Muscle of leg (tissue), 11 donors: ENCODE results near the gene ANKRD33. TPM values are rescaled to one million over a fixed set of nuclear protein-coding genes. Genes with fewer than 3 reads are reported as not detected.
A peak's percentile ranks its signal among the peaks of the same experiment; 100 is the strongest.

Experiments used
- DNase-seq: peaks from one replicate; pipeline ENCODE4 v3.0.0; 2013
- H3K27ac ChIP-seq: one replicate; pipeline ENCODE4 v1.5.1; 2013; ENCODE audit warnings: mild to moderate bottlenecking, low read length, control low read depth
- H3K27me3 ChIP-seq: one replicate; pipeline ENCODE4 v1.6.1; 2013; ENCODE audit warnings: low read length; ENCODE audit not compliant: control insufficient read depth, insufficient read depth
- H3K36me3 ChIP-seq: one replicate; pipeline ENCODE4 v1.6.1; 2013; ENCODE audit warnings: low read length; ENCODE audit not compliant: control insufficient read depth, insufficient read depth
- H3K4me1 ChIP-seq: one replicate; pipeline ENCODE4 v1.6.1; 2013; ENCODE audit warnings: low read length; ENCODE audit not compliant: control insufficient read depth, insufficient read depth
- H3K4me3 ChIP-seq: one replicate; pipeline ENCODE4 v1.5.1; 2013; ENCODE audit warnings: low read length, control low read depth
- H3K9me3 ChIP-seq: replicated peaks from 2 replicates; pipeline ENCODE4 v1.6.1; 2013; ENCODE audit warnings: low read depth, low read length; ENCODE audit not compliant: control insufficient read depth
- WGBS: methylation state at CpG from one replicate; pipeline ENCODE4 v1.1.5; 2013; ENCODE audit warnings: missing lambda C conversion rate; ENCODE audit not compliant: insufficient coverage; 5-methylcytosine and 5-hydroxymethylcytosine counted together
- polyA plus RNA-seq, 8 donors: library from polyadenylated mRNA; unstranded; fragments of 120-200 nt; gene quantifications; one replicate each; pipeline versions ENCODE4 v1.2.1 to v1.2.3, GENCODE V29; 2013; ENCODE audit warnings: inconsistent platforms in 1 of 8, low replicate concordance in 1 of 8; ENCODE audit not compliant: insufficient read length in 8 of 8, insufficient read depth in 1 of 8
- total RNA-seq: library from RNA; stranded (reverse); fragments of 120-200 nt; gene quantifications from one replicate; pipeline ENCODE4 v1.2.4, GENCODE V29; 2013

ANKRD33 gene
- total and polyA plus RNA-seq, 9 donors: 0.04 to 0.18 (median 0.09) TPM; not detected in 3

- Histone ChIP-seq H3K4me1 (peaks cover 53% of the 10 kb centered on the region), H3K36me3 (no peaks in the 10 kb centered on the region), H3K27me3 (peaks cover 58% of the 10 kb centered on the region), H3K9me3 (no peaks in the 10 kb centered on the region), H3K27ac (peak overlapping the region; percentile 76), H3K4me3 (peak overlapping the region; percentile 63)
- 0% methylated on average over 17 of the region's 40 CpGs for WGBS
- DNase-seq: peak; percentile 59
These were observed 40.1 kb upstream of the ANKRD33 start for GRCh38 chr12:51847643-51848325.

- Histone ChIP-seq H3K27me3 (peaks cover 58% of the 10 kb centered on the region), H3K4me3 (peak within 1 kb of the TSS; percentile 63), H3K27ac (peak within 1 kb of the TSS; percentile 76), H3K36me3 (no peaks in the 10 kb centered on the region), H3K9me3 (no peaks in the 10 kb centered on the region), H3K4me1 (peaks cover 57% of the 10 kb centered on the region)
- WGBS: under 1% methylated on average over 44 of the region's 51 CpGs
- DNase-seq: no peak
These were observed 39.6 kb upstream of the ANKRD33 start, which contains the start of gene FIGNL2 for GRCh38 chr12:51848326-51848727. TSS of gene FIGNL2 (minus strand) at chr12:51848718. CDS start at chr12:51822413, 26,305 bp downstream.

GRCh38 chr12:51848841-51849735, 38.8 kb upstream of the ANKRD33 start:
- peaks cover 57% of the 10 kb centered on the region for H3K4me1 ChIP-seq
- H3K9me3 ChIP-seq: no peaks in the 10 kb centered on the region
- peak overlapping the region; percentile 13 for H3K4me3 ChIP-seq
- 15% methylated on average over 40 of the region's 57 CpGs for WGBS
- peaks cover 53% of the 10 kb centered on the region for H3K27me3 ChIP-seq
- H3K36me3 ChIP-seq: no peaks in the 10 kb centered on the region
- peak; percentile 62 for DNase-seq
- peak overlapping the region; percentile 51 for H3K27ac ChIP-seq

- H3K9me3 ChIP-seq: no peaks in the 10 kb centered on the region
- peak overlapping the region; percentile 21 for H3K27ac ChIP-seq
- H3K4me3 ChIP-seq: no peak overlapping the region
- H3K4me1 ChIP-seq: peaks cover 52% of the 10 kb centered on the region
- no peaks in the 10 kb centered on the region for H3K36me3 ChIP-seq
- peaks cover 47% of the 10 kb centered on the region for H3K27me3 ChIP-seq
- no peak for DNase-seq
- WGBS: 65% methylated on average over 5 of the region's 8 CpGs
These were observed 37.6 kb upstream of the ANKRD33 start for GRCh38 chr12:51850081-51850964.

- 50% methylated on average over 1 of the region's 4 CpGs for WGBS
- H3K27me3 ChIP-seq: peaks cover 45% of the 10 kb centered on the region
- H3K36me3 ChIP-seq: no peaks in the 10 kb centered on the region
- no peak overlapping the region for H3K27ac ChIP-seq
- H3K4me3 ChIP-seq: no peak overlapping the region
- peaks cover 52% of the 10 kb centered on the region for H3K4me1 ChIP-seq
- H3K9me3 ChIP-seq: no peaks in the 10 kb centered on the region
- no peak for DNase-seq
These were observed 37.0 kb upstream of the ANKRD33 start for GRCh38 chr12:51850965-51851299.

- 33% methylated on average over 7 of the region's 8 CpGs for WGBS
- Histone ChIP-seq H3K36me3 (no peaks in the 10 kb centered on the region), H3K27ac (peak overlapping the region; percentile 3), H3K4me3 (no peak overlapping the region), H3K9me3 (no peaks in the 10 kb centered on the region), H3K4me1 (peaks cover 52% of the 10 kb centered on the region), H3K27me3 (peaks cover 41% of the 10 kb centered on the region)
- peak; percentile 46 for DNase-seq
These were observed 36.3 kb upstream of the ANKRD33 start for GRCh38 chr12:51851413-51852124.

- H3K4me3 ChIP-seq: no peak overlapping the region
- 43% methylated on average over 4 of the region's 5 CpGs for WGBS
- H3K4me1 ChIP-seq: peaks cover 43% of the 10 kb centered on the region
- no peak overlapping the region for H3K27ac ChIP-seq
- DNase-seq: peak; percentile 61
- no peaks in the 10 kb centered on the region for H3K9me3 ChIP-seq
- peaks cover 32% of the 10 kb centered on the region for H3K27me3 ChIP-seq
- H3K36me3 ChIP-seq: no peaks in the 10 kb centered on the region
These were observed 35.3 kb upstream of the ANKRD33 start for GRCh38 chr12:51852404-51853137.

GRCh38 chr12:51855586-51856428, 32.1 kb upstream of the ANKRD33 start:
- peak; percentile 72 for DNase-seq
- H3K9me3 ChIP-seq: no peaks in the 10 kb centered on the region
- H3K4me3 ChIP-seq: peak overlapping the region; percentile 26
- H3K4me1 ChIP-seq: peaks cover 32% of the 10 kb centered on the region
- peaks cover 9% of the 10 kb centered on the region for H3K27me3 ChIP-seq
- no peak overlapping the region for H3K27ac ChIP-seq
- 7% methylated on average over 12 of the region's 21 CpGs for WGBS
- H3K36me3 ChIP-seq: no peaks in the 10 kb centered on the region
